Measurements from ENCODE around the gene ANXA1. TPM values are rescaled to one million over a fixed set of nuclear protein-coding genes. Genes with fewer than 3 reads are reported as not detected.
"Not testable (repeated sequence)": the region's sequence is repeated elsewhere in the genome, so short reads cannot be mapped to it uniquely, and the experiment has no call there.

The ANXA1 gene
- total RNA-seq, 6 experiments from 2014 or later = 3.2 to 16.8 (median 12.5) TPM

DNA sequence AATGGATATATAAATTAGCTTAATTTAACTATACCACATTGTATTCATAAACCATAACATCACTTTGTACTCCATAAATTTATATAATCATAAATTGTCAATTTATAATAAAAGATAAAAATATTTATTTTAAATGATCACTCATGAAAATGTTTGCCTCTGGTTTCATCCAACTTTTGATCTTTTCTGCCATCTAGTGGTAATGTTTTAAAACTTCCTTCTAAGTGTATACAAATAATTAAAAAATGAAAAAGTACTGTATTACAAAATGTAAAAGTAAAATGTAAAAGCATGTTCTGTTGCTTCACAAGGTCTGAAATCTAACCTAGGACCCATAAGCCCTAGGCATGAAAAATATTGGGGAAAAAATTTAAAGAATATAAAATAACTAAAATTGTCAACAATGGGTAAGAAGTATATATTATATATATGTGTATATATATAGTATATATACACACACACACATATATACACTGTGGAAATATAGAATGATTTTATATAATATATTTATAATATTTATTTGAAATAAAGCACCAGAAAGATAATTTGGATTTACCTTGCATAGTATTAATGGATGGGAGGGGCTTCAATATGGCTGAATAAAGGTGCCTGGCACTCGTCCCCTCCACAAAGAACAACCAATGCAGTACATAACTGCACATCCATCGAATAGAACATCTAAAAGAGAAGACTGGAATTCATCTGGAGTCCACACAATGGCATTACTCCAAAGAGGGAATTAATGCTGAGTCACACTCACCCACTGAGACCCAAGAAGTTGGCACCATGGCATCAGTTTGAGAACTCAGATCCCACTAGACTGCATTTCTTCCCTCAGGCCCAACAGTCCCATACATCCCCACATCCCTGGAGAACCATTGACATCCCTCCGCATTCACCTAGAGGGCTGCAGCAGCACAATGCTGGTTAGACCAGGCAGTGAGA lies 32.5 kb downstream of the ANXA1 start:
- TF ChIP-seq, protein P1, sequence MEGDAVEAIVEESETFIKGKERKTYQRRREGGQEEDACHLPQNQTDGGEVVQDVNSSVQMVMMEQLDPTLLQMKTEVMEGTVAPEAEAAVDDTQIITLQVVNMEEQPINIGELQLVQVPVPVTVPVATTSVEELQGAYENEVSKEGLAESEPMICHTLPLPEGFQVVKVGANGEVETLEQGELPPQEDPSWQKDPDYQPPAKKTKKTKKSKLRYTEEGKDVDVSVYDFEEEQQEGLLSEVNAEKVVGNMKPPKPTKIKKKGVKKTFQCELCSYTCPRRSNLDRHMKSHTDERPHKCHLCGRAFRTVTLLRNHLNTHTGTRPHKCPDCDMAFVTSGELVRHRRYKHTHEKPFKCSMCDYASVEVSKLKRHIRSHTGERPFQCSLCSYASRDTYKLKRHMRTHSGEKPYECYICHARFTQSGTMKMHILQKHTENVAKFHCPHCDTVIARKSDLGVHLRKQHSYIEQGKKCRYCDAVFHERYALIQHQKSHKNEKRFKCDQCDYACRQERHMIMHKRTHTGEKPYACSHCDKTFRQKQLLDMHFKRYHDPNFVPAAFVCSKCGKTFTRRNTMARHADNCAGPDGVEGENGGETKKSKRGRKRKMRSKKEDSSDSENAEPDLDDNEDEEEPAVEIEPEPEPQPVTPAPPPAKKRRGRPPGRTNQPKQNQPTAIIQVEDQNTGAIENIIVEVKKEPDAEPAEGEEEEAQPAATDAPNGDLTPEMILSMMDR (IDR thresholded peaks at IDR 0.05) = peak; percentile 53 to 63 (median 57)
- TF ChIP-seq POLR2A (IDR thresholded peaks at IDR 0.05) = no peak
- ATAC-seq (peak in 2 of 4 donors; percentile 38 to 42), DNase-seq (no peak)
- 43% methylated on average over 3 of the region's 3 CpGs for WGBS (ENCODE audit: insufficient coverage, low coverage, low lambda C conversion rate, missing lambda C conversion rate)
- H3K36me3 ChIP-seq = no peaks in the 10 kb centered on the region
- no peaks in the 10 kb centered on the region for H3K27me3 ChIP-seq
- no peak overlapping the region for H3K4me3 ChIP-seq
- no peak overlapping the region for H3K27ac ChIP-seq
- no peaks in the 10 kb centered on the region for H3K4me1 ChIP-seq
- H3K9me3 ChIP-seq = no peaks in the 10 kb centered on the region
- intact Hi-C loops (cut with DNase I) = loop anchor here (5.0 kb wide), 2 partner anchors 72 to 77 kb away; no protein-coding TSS in a partner anchor

DNA sequence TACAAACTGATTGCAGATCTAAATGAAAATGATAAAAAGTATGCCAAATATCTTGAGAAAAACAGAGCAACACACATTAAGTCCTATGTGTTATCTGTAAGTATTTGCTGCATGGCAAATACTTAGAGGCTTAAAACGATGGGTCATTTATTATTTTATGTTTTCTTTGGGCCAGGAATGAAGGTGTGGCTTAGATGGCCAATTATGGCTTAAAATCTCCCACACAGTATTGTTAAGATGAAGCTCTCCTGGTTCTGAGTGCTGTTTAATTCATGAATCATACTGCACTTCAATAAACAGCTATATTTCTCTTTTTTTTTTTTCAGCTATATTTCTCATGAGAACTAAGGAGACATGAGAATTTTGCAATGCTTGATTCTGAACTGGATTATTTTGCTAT lies 39.4 kb downstream of the ANXA1 start:
- intact Hi-C loops (cut with DNase I); ATAC-seq; H3K9me3 ChIP-seq; H3K27me3 ChIP-seq; H3K4me1 ChIP-seq; H3K4me3 ChIP-seq; H3K36me3 ChIP-seq; DNase-seq; H3K27ac ChIP-seq: not testable (repeated sequence)
- 83% methylated on average over 1 of the region's 1 CpG for WGBS (ENCODE audit: insufficient coverage, low coverage, low lambda C conversion rate, missing lambda C conversion rate)

- no peak for DNase-seq
- Histone ChIP-seq H3K27ac (no peak overlapping the region), H3K4me3 (no peak overlapping the region), H3K27me3 (no peaks in the 10 kb centered on the region), H3K36me3 (no peaks in the 10 kb centered on the region), H3K9me3 (no peaks in the 10 kb centered on the region), H3K4me1 (no peaks in the 10 kb centered on the region)
- intact Hi-C loops (cut with DNase I) = no loop called here
- TF ChIP-seq, protein P1 (IDR thresholded peaks at IDR 0.05) = no peak
- TF ChIP-seq POLR2A (IDR thresholded peaks at IDR 0.05) = no peak
- no peak for ATAC-seq
- WGBS (ENCODE audit: insufficient coverage, low coverage, low lambda C conversion rate, missing lambda C conversion rate) = 100% methylated on average over 1 of the region's 1 CpG
These were observed 42.6 kb downstream of the ANXA1 start for GRCh38 chr9:73194284-73194683.

DNA sequence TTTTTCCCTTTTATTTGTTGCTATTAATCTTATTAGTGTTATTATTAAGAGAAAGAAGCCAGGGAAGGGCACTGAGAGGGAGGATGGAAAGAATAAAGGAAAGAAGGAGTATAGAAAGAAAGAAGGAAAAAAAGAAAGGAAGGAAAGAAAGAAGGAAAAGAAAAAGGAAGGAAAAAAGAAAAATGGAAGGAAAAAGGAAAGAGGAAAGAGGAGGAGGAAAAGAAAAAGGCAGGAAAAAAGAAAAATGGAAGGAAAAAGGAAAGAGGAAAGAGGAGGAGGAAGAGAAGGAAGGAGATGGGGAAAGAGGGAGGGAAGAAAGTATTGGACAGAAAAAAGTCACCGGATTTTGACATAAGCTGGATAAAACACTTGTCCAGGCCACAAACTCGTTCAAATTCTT lies 47.8 kb downstream of the ANXA1 start:
- DNase-seq (no peak), ATAC-seq (no peak)
- 38% methylated on average over 2 of the region's 2 CpGs for WGBS (ENCODE audit: insufficient coverage, low coverage, low lambda C conversion rate, missing lambda C conversion rate)
- H3K36me3 ChIP-seq = no peaks in the 10 kb centered on the region
- intact Hi-C loops (cut with DNase I) = no loop called here
- no peaks in the 10 kb centered on the region for H3K27me3 ChIP-seq
- H3K27ac ChIP-seq = no peak overlapping the region
- no peak for TF ChIP-seq POLR2A (IDR thresholded peaks at IDR 0.05)
- TF ChIP-seq, protein P1 (IDR thresholded peaks at IDR 0.05) = no peak
- H3K4me3 ChIP-seq = no peak overlapping the region
- no peaks in the 10 kb centered on the region for H3K4me1 ChIP-seq
- H3K9me3 ChIP-seq = no peaks in the 10 kb centered on the region

DNA sequence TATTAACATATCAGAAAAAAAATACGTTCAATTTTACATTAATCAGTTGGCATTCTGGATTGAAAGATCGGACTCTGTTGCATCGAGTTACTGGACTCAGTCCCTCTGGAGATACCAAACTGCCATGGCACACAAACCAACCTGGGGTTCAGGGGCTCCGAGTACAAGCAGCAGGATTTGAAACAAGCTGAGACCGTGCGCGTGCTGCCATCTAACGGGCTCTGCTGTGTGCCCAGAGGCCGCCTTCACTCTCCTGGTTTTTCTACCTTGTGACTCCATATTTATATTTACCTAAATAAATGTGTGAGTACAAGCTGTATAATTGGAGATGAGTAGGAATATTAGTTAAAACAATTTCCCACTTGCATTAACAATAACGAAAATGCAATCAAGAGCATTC lies 48.2 kb downstream of the ANXA1 start:
- no peaks in the 10 kb centered on the region for H3K9me3 ChIP-seq
- no peaks in the 10 kb centered on the region for H3K27me3 ChIP-seq
- no peaks in the 10 kb centered on the region for H3K36me3 ChIP-seq
- H3K4me3 ChIP-seq = no peak overlapping the region
- no peak for TF ChIP-seq POLR2A (IDR thresholded peaks at IDR 0.05)
- TF ChIP-seq, protein P1 (IDR thresholded peaks at IDR 0.05) = peak in 3 of 4 donors; percentile 23 to 40 (median 31)
- H3K4me1 ChIP-seq = no peaks in the 10 kb centered on the region
- peak in 1 of 3 donors; percentile 25 for DNase-seq
- WGBS (ENCODE audit: insufficient coverage, low coverage, low lambda C conversion rate, missing lambda C conversion rate) = 51% methylated on average over 10 of the region's 10 CpGs
- intact Hi-C loops (cut with DNase I) = no loop called here
- ATAC-seq = peak; percentile 56 to 71 (median 66)
- no peak overlapping the region for H3K27ac ChIP-seq

All from right lobe of liver (tissue), 6 donors.